HG02885 (cell line): ENCODE measurements around the gene PPP4C.
A peak's percentile ranks its signal among the peaks of the same experiment; 100 is the strongest.

ENCODE experiments used
- ATAC-seq: cut with Tn5 transposase; IDR thresholded peaks from one replicate; pipeline ENCODE4 v1.9.1; 2021; ENCODE audit warnings: mild to moderate bottlenecking; ENCODE audit not compliant: unreplicated experiment, poor library complexity

The PPP4C gene

GRCh38 chr16:30054451-30054850 is 21.3 kb upstream of the PPP4C start:
- ATAC-seq, result no peak

GRCh38 chr16:30054959-30055553 is 20.7 kb upstream of the PPP4C start:
- no peak for ATAC-seq

GRCh38 chr16:30060346-30060745 is 15.4 kb upstream of the PPP4C start:
- ATAC-seq, result no peak

GRCh38 chr16:30060836-30061554 is 14.8 kb upstream of the PPP4C start:
- ATAC-seq, result no peak

- no peak for ATAC-seq
Observed at GRCh38 chr16:30063278-30063892, 12.4 kb upstream of the PPP4C start.

- ATAC-seq, result peak; percentile 38
Observed at GRCh38 chr16:30063893-30064728, 11.7 kb upstream of the PPP4C start.

GRCh38 chr16:30064729-30065101 is 11.1 kb upstream of the PPP4C start:
- ATAC-seq, result no peak

- ATAC-seq, result peak; percentile 77
Observed at GRCh38 chr16:30065102-30065942, 10.5 kb upstream of the PPP4C start, which contains the start of gene ALDOA. Gene ALDOA (plus strand): TSS chr16:30065760. CDS start chr16:30066898, 1,138 bp downstream.

- no peak for ATAC-seq
Observed at GRCh38 chr16:30065943-30066760, 9.6 kb upstream of the PPP4C start.

GRCh38 chr16:30066761-30067583 is 8.8 kb upstream of the PPP4C start:
- no peak for ATAC-seq

- no peak for ATAC-seq
Observed at GRCh38 chr16:30067584-30067916, 8.2 kb upstream of the PPP4C start.

GRCh38 chr16:30068333-30068732 is 7.5 kb upstream of the PPP4C start:
- ATAC-seq, result no peak

GRCh38 chr16:30068750-30069610 is 6.8 kb upstream of the PPP4C start:
- ATAC-seq, result no peak

GRCh38 chr16:30069611-30070462 is 6.0 kb upstream of the PPP4C start:
- no peak for ATAC-seq

- no peak for ATAC-seq
Observed at GRCh38 chr16:30070490-30070889, 5.3 kb upstream of the PPP4C start.

- ATAC-seq, result peak; percentile 30
Observed at GRCh38 chr16:30076276-30076791, 540 bp downstream of the PPP4C start.
